Stimulated activated CD4-positive, alpha-beta T cell treated with anti-CD3 and anti-CD28 coated beads, TNF-alpha, amount 100 ng/mL, for 4 hours (primary cell): ENCODE data around the gene PCIF1.

ENCODE experiments used
- DNase-seq, 3 experiments: peaks; one replicate each; pipeline ENCODE4 v3.0.0-alpha.2; 2020; ENCODE audit warnings: low read depth in 3 of 3

PCIF1 gene

DNA sequence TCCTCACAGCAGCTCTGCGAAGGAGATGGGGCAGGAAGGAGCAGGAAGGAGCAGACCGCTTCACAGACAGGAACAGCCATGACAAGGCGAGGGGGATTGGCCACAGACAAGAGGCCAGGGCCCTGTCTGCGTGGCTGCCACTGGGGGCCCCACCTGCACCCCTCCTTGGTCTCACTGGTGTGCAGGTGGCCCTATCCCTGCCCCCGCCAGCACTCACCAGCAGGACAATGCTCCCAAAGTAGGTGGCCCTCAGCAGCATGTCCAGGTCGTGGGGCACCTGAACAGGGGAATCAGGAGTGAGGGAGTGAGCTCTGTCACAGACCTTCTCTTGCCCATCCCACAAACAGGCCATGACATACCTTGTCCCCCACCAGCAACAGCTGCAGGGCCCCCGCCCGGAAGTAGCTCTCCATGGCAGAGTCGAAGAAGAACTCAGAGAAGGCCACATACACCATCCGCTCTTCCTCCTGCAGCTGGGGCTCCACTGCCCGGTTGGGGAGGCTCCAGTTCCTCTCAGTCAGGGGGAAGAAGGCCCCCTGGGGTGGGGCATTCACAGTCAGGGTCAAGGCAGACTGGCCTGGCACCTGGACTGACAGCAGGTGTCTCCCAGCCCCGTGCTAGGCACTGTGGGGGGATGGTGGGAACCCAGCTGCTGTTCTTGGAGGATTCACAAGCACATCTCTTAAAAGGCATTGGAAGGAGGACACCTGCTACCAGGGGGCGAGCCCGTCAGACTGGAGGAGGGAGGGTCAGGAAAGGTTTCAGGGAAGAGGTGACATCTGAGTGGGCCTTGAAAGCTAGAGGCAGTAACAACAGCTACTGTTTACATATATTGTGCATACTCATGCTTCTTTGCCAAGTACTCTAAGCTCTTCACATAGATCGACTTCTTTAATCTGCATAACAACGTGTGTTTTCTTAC, 29.6 kb upstream of the PCIF1 start:
- no peak for DNase-seq

DNA sequence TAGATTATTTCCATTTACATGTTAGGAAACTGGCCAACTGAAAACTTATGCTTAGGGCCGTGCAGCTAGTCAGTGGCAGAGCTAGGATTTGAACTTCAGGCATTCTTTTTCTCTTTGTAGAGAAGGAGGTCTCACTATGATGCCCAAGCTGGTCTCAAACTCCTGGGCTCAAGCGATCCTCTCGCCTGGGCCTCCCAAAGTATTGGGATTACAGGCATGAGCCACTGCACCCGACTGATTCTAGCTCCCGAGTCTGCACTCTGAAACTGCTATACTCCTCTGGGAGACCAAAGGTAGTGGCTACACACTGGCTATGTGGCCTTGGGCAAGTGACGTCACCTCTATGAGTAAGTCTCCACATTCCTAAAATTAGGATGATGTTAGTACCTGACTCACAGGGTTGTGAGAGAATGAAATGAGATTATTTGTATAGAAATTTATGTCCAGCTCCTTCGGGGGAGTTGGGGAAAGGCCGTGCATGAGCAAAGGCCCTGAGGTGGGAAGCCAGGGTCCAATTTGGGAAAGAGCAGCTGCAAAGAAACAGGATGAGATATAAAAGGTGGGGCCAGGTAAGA, 28.9 kb upstream of the PCIF1 start:
- no peak for DNase-seq

DNA sequence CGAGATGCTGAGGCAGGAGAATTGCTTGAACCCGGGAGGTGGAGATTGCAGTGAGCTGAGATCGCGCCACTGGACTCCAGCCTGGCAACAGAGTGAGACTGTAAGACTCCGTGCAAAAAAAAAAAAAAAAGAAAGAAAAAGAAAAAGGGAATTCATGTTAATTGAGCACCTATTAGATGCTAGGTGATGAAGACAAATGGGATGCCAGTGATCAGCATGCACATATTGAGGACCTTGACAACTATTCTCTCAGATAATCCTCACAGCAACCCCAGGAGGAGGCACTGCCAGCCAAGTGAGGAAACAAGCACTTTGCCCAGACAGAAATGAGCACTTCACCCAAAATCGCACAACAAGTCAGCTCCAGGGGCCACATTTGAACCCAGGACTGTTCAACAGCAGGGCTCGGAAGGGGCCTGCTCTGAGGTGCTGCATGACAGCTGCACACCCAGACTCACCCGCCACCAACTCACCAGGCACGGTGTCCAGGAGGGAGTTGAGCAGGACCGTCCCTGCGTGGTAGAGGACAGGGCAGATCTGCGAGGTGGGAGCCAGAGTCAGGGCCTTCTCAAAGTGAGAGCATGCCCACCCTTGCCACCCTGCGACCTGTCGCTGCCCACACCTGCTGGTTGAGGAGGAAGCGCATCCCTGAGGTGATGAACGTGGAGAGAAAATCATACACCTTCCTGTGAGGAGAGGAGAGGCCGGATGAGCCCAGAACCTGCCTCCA, 27.1 kb upstream of the PCIF1 start:
- DNase-seq, result no peak

DNA sequence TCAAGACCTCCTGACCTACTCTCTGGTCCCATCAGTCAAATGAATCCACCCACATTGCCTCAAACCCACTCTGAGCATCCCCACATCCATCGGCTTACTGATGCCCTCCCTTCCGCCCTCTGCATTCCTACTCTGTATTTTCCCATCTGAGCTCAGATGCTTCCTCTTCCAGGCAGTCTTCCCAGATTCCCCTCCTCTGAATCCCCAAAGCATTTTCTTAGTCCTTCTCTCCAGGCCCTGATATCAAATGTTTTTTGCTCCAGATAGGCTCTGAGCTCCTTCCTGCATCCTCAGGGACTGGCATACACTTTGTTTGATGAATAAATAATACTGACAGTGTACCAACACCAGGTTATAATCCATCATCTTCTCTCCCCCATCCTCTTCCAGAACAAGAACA, 26.4 kb upstream of the PCIF1 start:
- no peak for DNase-seq

DNA sequence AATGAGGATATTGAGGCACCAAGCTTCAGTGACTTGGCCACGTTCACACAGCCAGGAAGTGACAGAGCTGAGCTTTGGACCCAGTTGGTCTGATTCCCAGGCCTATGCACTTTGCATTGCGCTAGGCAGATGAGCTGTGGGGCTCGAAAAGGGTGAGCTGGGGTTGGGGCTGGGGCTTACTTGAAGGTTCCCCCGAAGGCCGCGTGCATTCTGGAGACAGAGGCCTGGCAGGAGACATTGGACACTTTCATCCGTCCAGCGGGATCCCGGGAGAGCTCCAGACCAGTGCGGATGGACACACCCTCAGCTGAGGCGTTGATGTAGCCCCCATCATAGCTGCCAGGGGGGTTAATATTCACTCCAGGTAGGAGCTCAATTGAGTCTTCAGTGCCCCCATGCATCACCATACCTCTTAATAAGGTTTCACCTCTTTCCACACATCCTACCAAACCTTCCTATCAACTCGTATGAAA, 25.1 kb upstream of the PCIF1 start:
- DNase-seq, result no peak

DNA sequence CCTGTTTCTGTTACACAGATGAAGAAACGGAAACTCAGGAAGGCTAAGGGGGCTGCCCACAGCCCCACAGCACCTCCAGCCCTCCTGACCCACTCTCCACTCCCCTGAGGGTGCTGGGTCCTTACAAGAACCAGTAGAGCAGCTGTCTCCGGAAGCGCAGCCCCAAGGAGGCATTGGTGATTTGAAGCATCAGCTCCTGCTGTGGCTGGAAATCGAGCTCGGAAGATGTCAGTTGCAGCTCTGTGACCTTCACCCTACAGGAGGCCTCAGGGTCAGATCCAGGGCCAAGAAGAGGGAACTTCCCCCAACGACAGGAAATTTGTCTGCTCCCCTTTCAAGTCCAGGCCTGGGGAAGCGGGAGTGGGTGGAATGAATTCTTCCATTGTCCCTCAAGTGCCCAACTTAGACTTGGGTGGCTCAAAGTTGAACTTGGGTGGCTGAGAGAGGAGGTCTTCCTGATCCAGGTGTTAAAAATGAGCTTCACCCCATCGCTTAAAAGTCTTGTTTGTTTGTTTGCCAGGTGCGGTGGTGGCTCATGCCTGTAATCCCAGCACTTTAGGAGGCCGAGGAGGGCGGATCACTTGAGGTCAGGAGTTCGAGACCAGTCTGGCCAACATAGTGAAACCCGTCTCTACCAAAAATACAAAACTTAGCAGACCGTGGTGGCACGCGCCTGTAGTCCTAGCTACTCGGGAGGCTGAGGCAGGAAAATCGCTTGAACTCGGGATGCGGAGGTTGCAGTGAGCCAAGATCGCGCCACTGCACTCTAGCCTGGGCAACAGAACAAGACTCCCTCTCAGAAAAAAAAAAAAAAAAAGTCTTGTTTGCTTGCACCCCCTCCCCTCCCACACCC, 24.4 kb upstream of the PCIF1 start:
- no peak for DNase-seq

DNA sequence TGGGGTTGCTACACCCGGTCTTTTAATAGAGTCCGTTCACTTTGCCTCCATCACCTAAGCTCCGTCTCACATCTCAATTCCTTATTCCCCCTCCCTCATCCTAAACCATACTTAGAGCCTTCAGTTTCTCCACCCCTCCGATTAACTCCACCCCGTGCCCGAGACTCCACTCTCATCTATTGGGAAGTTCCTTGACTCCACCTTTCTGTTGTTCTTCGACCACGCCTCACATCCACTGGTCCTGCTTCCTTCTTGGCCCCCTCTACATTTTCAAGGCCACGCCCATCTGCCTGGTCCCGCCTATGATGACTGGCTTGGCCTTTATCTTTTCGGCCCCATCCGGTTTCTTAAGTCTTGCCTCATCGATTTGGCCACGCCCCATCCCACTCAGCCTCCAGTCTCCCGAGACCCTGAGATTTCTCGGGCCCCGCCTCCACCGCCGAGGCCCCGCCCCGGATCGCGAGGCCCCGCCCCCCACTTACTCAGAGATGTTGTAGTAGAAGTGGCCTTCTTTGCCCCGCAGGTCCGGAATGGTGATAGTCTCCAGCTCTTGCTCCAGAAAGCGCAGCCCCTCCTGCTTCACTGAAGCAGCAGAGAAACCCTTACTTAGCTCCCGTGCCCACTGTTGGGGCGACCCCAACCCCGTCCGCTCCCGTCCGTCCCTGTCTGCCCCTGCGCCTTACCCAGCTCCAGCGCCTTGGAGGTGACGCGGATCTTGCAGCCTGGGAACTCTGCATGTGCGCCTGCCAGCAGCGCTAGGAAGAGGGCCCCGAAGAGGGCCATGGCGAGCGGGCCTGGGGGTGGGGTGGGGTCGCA, 23.6 kb upstream of the PCIF1 start:
- peak; percentile 80 to 85 (median 82) for DNase-seq

DNA sequence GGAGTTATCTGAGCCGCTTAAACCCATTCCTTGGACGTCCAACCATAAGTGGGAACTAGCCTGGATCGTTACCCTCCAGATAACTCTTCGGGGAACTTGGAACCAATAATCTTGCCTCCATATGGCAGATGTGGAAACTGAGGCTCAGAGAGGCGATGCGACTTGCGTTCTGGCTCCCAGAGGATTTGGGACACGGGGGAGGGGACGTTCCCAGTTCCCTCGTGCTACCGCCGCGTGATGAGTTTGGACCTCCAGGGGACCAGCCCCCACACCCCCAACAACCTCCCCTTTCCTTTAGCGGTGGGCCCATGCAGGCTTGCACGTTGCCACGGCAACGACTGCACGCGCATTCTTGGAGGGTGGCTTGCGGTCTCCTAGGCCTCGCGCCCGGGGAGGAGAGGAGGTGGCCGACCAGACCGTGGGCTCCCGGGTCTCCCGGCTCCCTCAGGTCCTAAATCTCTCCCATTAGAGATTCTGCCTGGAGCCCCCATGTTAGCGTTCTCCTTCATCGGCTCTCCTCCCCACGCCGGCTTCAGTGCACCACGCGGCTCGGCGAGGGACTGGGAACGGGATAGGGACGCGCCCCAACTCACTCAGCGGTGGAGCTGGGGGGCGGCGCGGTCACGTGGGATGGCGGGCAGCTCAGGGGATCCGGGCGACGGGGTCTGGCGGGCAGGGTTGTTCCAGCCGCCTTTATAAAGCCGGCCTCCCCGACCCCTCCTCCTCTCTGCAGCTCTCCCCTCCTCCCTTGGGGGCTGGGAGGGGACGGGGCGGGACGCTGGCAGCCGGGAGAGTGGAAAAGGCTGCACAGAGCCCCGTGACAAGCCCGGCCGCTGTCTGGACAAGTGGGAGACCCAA, 22.8 kb upstream of the PCIF1 start, which contains the start of gene PLTP:
Gene PLTP (minus strand): TSS at position 670 of the 858 bp plus-strand sequence. CDS start 703 bp downstream, outside the sequence.
- no peak for DNase-seq

DNA sequence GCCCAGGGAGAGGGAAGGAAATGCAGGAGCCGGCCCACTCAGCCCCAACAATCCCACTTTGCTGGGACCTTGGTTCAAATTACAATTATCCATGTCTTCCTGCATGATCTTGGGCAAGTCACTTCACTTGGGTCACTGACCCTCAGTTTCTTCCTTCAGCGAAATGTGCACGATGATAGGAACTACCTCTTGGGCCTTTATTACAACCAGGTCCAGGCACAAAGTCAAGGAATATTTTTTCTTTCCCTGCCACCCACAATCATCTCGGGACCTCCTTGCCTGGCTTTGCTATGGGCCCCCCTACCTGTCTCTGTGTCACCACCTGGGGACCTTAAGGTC, 22.2 kb upstream of the PCIF1 start:
- no peak for DNase-seq

DNA sequence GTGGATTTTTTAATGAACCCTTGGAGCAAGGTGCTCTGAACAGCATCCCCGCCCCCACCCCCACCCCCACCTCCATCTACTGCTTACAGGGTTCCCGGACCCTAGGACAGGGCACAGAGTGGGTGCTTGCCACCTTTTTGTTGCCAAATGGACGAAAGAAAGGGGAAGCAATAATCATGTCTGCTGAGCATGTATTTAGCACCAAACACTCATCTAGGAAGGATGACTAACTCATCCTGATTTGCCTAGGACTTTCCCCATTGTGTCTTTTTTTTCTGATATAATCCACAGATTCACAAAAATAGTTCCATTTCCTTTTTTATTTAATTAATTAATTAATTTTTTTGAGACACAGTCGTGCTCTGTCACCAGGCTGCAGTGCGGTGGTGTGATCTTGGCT, 21.4 kb upstream of the PCIF1 start:
- DNase-seq, result no peak

DNA sequence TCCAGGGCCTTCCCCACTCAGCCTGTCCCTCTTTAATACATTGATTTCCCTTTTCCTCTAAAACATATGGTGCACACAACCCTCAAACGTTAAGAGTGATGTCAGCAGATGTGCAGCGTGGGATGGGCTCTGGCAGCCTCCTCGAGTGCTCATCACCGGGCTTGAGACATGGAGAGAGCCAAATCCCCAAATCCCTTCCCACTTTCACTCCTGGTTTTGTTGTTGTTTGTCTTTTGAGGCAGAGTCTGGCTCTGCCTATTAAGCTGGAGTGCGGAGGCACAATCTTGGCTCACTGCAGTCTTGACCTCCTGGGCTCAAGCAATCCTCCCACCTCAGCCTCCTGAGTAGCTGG, 16.7 kb upstream of the PCIF1 start:
- DNase-seq, result no peak

DNA sequence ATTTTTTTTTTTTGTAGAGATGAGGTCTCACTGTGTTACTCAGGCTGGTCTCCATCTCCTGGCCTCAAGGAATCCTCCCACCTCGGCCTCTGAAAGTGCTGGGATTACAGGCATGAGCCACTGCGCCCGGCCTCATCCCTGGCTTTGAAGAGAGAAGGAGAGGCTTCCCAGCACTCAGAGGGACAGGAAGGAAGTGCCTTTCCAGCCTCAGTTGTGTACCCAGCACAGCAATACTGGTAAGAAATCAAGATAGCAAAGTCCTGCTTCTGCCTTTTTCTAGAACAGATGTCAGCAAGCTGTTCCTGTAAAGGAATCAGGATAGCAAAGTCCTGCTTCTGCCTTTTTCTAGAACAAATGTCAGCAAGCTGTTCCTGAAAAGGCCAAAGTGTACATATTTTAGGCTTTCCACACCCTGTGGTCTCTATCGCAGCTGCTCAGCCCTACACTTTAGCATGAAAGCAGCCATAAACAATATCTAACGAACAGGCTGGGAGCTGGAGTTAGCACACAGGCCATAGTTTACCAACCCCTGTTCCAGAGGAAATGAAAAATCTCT, 16.2 kb upstream of the PCIF1 start:
- no peak for DNase-seq

DNA sequence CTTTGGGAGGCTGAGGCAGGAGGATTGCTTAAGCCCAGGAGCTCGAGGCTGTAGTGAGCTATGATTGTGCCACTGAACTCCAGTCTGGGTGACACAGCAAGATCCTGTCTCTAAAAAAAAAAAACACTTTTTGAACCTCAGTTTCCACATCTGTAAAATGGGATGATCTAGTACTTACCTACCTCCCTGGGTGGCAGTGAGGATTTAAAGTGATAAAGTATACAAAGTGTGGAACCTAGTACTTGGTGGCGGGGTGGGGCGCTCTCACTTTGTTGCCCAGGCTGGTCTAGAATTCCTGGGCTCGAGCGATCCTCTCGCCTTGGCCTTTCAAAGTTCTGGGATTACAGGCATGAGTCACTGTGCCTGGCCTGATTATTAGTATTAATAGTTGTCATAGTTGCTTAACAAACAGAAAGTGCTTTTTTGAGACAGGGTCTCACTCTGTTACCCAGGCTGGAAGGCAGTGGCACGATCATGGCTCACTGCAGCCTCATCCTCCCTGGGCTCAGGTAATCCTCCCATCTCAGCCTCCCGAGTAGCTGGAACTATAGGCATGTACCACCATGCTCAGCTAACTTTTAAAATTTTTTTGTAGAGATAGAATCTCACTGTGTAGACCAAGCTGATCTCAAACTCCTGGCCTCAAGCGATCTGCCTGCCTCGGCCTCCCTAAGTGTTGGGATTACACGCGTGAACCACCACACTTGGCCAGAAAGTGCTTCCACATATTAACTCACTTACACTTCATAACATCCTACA, 15.5 kb upstream of the PCIF1 start:
- DNase-seq, result no peak

DNA sequence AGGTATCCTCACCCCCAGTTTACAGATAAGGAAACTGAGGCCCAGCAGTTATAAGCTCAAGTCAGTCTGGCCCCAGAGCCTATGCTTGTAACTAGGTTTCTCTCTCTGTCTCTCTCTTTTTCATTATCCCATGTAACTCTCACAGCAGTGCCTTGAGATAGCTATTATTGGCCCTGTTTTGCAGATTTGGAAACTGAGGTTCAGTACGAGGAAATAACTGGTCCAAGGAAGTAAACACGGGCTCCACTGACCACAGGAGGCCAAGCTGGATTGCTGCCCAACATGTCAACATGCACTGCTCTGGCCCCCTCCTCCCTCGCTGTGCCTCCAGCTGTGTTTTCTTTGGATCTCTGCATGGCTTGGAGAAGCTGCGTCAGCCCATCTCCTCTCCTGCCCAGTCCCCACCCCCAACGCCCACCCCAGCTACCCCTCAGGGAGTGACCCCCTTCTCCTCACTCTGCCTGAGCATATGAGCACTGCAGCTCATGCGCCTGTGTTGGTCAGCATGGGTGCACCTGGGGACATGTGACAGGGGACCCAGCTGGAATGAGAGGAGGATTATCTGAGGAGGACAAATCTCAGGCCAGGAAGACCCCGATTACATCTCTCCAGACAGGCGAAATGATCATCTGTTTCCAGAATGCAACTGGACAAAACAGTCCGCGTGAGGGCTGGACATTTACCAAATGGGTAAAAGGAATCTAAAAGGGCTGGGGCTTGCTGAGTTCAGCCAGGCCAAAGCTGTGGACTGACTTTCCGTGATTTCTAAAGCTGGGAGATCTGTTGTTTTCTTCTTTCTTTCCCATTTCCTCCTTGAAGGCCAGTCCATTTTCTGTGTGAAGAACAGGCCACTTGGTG, 14.7 kb upstream of the PCIF1 start:
- DNase-seq, result no peak

DNA sequence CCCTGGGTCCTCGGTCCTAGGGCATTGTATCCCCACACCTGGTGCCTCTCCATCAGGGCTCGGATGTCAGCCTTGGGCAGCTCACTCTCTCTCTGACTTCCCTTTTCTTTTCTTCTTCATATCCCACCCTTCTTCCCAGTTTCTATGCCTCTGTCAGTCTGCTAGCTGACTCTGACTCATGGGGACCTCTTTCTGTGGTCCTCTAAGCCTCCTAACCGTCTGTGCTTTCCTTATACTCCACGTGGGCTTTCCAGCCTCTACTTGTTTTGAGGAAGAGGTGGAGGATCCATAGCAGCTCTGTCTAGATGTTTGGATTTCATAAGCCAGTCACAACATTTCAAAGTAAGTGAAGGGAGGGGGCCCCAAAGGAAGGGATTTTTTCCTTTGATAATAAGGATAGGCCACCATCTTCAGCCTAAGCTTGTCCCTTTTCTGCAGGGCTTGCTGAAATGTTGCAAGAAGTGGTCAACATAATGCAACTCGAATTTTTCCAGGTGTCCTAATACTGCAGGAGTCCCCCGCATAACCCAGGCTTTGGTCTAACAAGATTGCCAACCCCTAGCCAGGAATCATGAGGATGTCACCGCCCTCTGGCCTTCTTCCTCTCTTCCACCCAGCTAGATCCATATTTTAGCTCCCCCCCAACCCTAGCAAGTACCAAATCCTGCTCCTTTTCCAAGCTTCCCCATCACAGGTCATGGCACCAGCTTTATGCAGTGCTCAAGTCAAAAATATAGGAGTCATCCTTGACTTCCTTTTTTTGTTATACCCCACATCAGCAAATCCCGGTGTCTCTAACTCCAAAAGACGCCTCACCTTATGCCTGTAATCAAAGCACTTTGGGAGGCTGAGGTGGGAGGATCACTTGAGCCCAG, 13.8 kb upstream of the PCIF1 start:
- no peak for DNase-seq

DNA sequence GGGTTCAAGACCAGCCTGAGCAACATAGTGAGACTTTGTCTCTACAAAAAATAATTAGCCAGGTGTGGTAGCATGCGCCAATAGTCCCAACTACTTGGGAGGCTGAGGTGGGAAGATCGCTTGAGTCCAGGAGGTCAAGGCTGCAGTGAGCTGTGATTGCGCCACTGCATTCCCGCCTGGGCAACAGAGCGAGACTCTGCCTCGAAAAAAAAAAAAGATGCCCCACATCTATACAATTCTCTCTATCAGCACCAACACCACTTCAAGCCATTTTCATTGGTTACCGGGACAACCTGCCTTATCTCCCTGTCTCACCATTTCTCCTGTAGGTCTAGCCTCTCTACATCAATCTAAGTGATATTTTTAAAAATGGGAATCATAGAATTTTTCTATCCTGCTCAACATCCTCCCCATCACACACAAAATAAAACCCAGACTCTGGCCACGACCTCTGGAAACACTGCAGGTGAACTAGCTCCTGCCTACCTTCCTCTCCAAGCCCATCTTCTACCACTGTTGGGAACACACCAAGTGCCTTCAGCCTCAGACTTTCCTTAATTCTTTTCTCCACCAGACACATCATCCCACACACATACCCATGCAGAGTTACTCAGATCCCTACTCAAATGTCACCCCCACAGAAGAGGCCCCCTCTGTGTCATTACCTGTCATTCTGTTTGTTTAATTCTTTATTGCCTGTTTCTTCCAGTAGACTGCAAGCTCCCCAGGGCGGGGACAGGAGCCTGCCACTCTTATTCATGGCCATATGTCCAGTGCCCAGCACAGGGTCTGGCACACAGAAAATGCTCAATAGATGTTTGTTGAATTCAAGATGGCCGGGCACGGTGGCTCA, 12.9 kb upstream of the PCIF1 start:
- no peak for DNase-seq
